Loucy (cell line): ENCODE results near the gene DPH3.

Experiments used
- H2AFZ ChIP-seq: fragments of 200-600 bp; sonication (generic); 2 replicates; pipeline ENCODE4 v1.6.0; 2016; ENCODE audit warnings: antibody characterized with exemption, mild to moderate bottlenecking, low read length, moderate library complexity
- H3F3A ChIP-seq: fragments of 200-600 bp; 2 replicates; pipeline ENCODE4 v1.6.0; 2016; ENCODE audit warnings: antibody characterized with exemption, low read depth, mild to moderate bottlenecking
- H3K27me3 ChIP-seq: fragments of 200-600 bp; sonication (generic); 2 replicates; pipeline ENCODE4 v1.6.1; 2014; ENCODE audit warnings: low read length, mild to moderate bottlenecking; ENCODE audit not compliant: insufficient read depth, poor library complexity, severe bottlenecking
- H3K36me3 ChIP-seq: fragments of 200-600 bp; sonication (generic); 2 replicates; pipeline ENCODE4 v1.6.1; 2016; ENCODE audit warnings: low read length; ENCODE audit not compliant: insufficient read depth
- H3K4me1 ChIP-seq: fragments of 200-600 bp; sonication (generic); 2 replicates; pipeline ENCODE4 v1.5.1; 2014; ENCODE audit warnings: low read length, mild to moderate bottlenecking; ENCODE audit not compliant: insufficient read depth, poor library complexity, severe bottlenecking
- H3K4me2 ChIP-seq: fragments of 200-600 bp; sonication (generic); 2 replicates; pipeline ENCODE4 v1.6.0; 2014; ENCODE audit warnings: antibody characterized with exemption, low read length, low read depth, mild to moderate bottlenecking; ENCODE audit not compliant: poor library complexity, severe bottlenecking
- H3K4me3 ChIP-seq: fragments of 200-600 bp; sonication (generic); 2 replicates; pipeline ENCODE4 v1.5.1; 2014; ENCODE audit warnings: low read length, mild to moderate bottlenecking, mixed read lengths; ENCODE audit not compliant: poor library complexity, severe bottlenecking
- H3K79me2 ChIP-seq: fragments of 200-600 bp; sonication (generic); 2 replicates; pipeline ENCODE4 v1.6.1; 2014; ENCODE audit warnings: low read length; ENCODE audit not compliant: insufficient read depth
- H3K9ac ChIP-seq: fragments of 200-600 bp; sonication (generic); 2 replicates; pipeline ENCODE4 v1.6.0; 2014; ENCODE audit warnings: mild to moderate bottlenecking, low read depth, low read length, moderate library complexity; ENCODE audit not compliant: poor library complexity, severe bottlenecking
- H3K9me2 ChIP-seq: fragments of 200-600 bp; sonication (generic); replicated peaks from 2 replicates; pipeline ENCODE4 v1.6.1; 2016; ENCODE audit warnings: low read depth, low read length, mixed read lengths
- H3K9me3 ChIP-seq: fragments of 200-600 bp; sonication (generic); 2 replicates; pipeline ENCODE4 v1.6.1; 2014; ENCODE audit warnings: mild to moderate bottlenecking, antibody characterized with exemption, low read length, low read depth; ENCODE audit not compliant: insufficient read depth
- H4K20me1 ChIP-seq: fragments of 200-600 bp; sonication (generic); 2 replicates; pipeline ENCODE4 v1.6.0; 2014; ENCODE audit warnings: antibody characterized with exemption, low read length, mild to moderate bottlenecking; ENCODE audit not compliant: insufficient read depth, poor library complexity, severe bottlenecking
- EZH2phosphoT487 ChIP-seq: fragments of 200-600 bp; IDR thresholded peaks from 2 replicates; pipeline ENCODE4 v1.6.1; 2018; ENCODE audit warnings: antibody characterized with exemption, mild to moderate bottlenecking, moderate library complexity, borderline replicate concordance
- TF ChIP-seq, protein P1 (sequence below): fragments of 200-600 bp; sonication (generic); conservative IDR thresholded peaks from 2 replicates; pipeline ENCODE4 v1.5.1; 2014; ENCODE audit warnings: mild to moderate bottlenecking, antibody characterized with exemption, low read length

The DPH3 gene

DNA sequence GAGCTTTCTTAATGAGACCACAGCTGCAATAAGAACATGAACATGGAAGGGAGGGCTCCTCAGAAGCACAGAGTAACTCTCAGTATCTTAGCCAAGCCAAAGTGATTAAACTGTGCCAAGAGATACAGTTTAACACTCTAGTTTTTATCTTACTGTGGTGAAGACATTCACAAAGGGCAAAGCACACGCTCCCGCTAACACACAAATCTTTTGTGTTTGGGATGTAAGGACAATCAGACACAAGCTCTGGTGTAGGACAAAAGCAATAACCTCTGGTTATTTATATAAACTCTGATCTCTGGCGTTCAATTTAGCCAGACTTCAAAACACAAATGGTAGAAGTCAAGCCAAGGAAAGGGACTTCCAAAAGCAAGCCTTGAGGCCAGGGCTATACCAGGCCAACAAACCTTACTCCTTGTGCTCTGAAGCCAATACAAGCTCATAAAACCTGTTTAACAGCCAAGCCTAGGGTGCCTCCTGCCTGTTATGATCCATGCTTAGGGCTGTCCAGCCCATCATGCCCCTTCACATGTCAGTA lies 27.8 kb downstream of the DPH3 start:
- no peak for TF ChIP-seq EZH2phosphoT487
- TF ChIP-seq, protein P1, sequence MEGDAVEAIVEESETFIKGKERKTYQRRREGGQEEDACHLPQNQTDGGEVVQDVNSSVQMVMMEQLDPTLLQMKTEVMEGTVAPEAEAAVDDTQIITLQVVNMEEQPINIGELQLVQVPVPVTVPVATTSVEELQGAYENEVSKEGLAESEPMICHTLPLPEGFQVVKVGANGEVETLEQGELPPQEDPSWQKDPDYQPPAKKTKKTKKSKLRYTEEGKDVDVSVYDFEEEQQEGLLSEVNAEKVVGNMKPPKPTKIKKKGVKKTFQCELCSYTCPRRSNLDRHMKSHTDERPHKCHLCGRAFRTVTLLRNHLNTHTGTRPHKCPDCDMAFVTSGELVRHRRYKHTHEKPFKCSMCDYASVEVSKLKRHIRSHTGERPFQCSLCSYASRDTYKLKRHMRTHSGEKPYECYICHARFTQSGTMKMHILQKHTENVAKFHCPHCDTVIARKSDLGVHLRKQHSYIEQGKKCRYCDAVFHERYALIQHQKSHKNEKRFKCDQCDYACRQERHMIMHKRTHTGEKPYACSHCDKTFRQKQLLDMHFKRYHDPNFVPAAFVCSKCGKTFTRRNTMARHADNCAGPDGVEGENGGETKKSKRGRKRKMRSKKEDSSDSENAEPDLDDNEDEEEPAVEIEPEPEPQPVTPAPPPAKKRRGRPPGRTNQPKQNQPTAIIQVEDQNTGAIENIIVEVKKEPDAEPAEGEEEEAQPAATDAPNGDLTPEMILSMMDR, result no peak
- no peaks in the 10 kb centered on the region for H3K9me2 ChIP-seq
- no peak overlapping the region for H3K4me2 ChIP-seq

DNA sequence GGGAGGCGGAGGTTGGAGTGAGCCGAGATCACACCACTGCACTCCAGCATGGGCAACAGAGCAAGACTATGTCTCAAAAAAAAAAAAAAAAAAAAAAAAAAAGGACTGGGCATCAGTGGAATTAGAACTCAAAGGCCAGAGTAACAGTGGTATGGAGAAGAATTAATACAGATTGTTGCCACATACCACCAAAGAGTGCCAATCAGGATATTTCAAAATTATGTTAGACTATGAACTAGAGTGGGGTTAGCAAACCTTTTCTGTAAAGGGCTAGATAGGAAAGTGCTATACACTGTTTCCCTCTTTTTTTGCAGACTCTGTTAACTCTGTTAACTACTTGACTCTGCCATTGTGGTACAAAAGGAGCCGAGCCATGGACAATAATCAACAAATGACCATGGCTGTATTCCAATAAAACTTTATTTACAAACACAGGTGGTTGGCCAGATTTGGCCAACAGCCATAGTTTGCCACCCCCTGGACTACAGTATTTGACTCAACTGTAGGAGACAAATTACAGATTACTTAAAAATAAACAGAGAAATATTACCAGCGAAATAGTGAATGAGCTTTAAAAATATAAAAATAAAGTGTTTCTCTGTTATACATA lies 28.6 kb downstream of the DPH3 start:
- Histone ChIP-seq H4K20me1 (no peaks in the 10 kb centered on the region), H3K27me3 (no peaks in the 10 kb centered on the region), H3K9ac (no peak overlapping the region), H3K79me2 (no peaks in the 10 kb centered on the region), H2AFZ (no peak overlapping the region), H3K36me3 (no peaks in the 10 kb centered on the region), H3K9me2 (no peaks in the 10 kb centered on the region), H3K9me3 (no peaks in the 10 kb centered on the region), H3K4me1 (no peaks in the 10 kb centered on the region), H3K4me3 (no peak overlapping the region), H3F3A (no peaks in the 10 kb centered on the region), H3K4me2 (no peak overlapping the region)
- TF ChIP-seq EZH2phosphoT487, result no peak
- TF ChIP-seq, protein P1, result no peak

More for the DNA sequence above, 27.8 kb downstream of the DPH3 start:
- no peak overlapping the region for H3K9ac ChIP-seq
- H3K9me3 ChIP-seq, result no peaks in the 10 kb centered on the region
- H3F3A ChIP-seq, result no peaks in the 10 kb centered on the region
- no peaks in the 10 kb centered on the region for H3K4me1 ChIP-seq
- no peaks in the 10 kb centered on the region for H3K36me3 ChIP-seq
- no peaks in the 10 kb centered on the region for H3K79me2 ChIP-seq
- no peak overlapping the region for H2AFZ ChIP-seq
- no peaks in the 10 kb centered on the region for H3K27me3 ChIP-seq
- H3K4me3 ChIP-seq, result no peak overlapping the region
- H4K20me1 ChIP-seq, result no peaks in the 10 kb centered on the region

DNA sequence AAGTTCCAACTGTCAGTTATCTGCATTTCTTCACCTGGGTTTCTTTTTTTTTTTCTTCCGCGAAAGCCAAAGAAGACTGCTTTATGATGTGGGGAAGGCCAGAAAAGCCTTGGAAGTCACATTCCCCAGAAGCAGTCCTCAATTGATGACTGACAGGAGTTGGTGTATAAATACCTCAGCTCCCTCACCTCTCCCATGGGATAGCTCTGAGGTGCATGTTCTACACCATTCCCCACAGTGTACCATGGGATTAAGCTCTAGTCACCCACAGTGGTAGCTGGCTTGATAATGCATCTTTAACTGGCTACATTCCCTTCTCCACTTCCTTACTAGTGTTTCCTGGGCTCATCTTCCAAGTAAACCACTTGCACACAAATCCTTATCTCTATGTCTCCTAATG lies 30.5 kb downstream of the DPH3 start:
- H4K20me1 ChIP-seq, result no peaks in the 10 kb centered on the region
- H3F3A ChIP-seq, result no peaks in the 10 kb centered on the region
- no peak overlapping the region for H3K9ac ChIP-seq
- no peaks in the 10 kb centered on the region for H3K9me2 ChIP-seq
- no peaks in the 10 kb centered on the region for H3K4me1 ChIP-seq
- no peaks in the 10 kb centered on the region for H3K79me2 ChIP-seq
- H3K4me3 ChIP-seq, result no peak overlapping the region
- no peak for TF ChIP-seq EZH2phosphoT487
- H2AFZ ChIP-seq, result no peak overlapping the region
- no peak overlapping the region for H3K4me2 ChIP-seq
- no peaks in the 10 kb centered on the region for H3K9me3 ChIP-seq
- H3K27me3 ChIP-seq, result peaks cover 1% of the 10 kb centered on the region
- H3K36me3 ChIP-seq, result no peaks in the 10 kb centered on the region

DNA sequence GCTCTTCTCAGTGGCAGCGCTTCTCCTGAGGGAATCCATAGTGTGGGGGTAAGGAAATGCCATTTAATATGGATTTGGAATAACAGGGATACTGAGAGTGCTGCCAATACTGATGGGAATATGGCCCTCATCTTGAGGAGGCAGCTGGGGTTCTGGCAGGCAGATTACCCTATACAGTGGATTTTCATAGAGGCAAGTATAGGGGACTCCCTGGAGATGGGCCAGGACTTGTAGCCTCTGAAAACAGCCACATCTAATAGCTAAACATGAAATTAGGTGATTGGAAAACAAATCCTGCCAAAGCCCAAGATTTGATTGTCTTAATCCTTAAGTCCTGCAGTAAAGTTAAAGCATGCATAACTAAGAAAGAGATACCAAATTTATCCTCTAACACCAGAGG lies 30.9 kb downstream of the DPH3 start:
- Histone ChIP-seq H3K4me1 (no peaks in the 10 kb centered on the region), H4K20me1 (no peaks in the 10 kb centered on the region), H3K4me2 (no peak overlapping the region), H3K27me3 (peaks cover 4% of the 10 kb centered on the region), H3K9me3 (no peaks in the 10 kb centered on the region), H3F3A (no peaks in the 10 kb centered on the region), H3K9ac (no peak overlapping the region), H2AFZ (no peak overlapping the region), H3K9me2 (no peaks in the 10 kb centered on the region), H3K36me3 (no peaks in the 10 kb centered on the region), H3K79me2 (no peaks in the 10 kb centered on the region), H3K4me3 (no peak overlapping the region)
- TF ChIP-seq EZH2phosphoT487, result no peak
- TF ChIP-seq, protein P1, result no peak
